Measurements from ENCODE around the gene PSD4. TPM values are rescaled to one million over a fixed set of nuclear protein-coding genes. Genes with fewer than 3 reads are reported as not detected.
"Not testable (repeated sequence)": the region's sequence is repeated elsewhere in the genome, so short reads cannot be mapped to it uniquely, and the experiment has no call there.

PSD4 gene
- total RNA-seq, 2 experiments from 2014 or later: 314 to 388 TPM

DNA sequence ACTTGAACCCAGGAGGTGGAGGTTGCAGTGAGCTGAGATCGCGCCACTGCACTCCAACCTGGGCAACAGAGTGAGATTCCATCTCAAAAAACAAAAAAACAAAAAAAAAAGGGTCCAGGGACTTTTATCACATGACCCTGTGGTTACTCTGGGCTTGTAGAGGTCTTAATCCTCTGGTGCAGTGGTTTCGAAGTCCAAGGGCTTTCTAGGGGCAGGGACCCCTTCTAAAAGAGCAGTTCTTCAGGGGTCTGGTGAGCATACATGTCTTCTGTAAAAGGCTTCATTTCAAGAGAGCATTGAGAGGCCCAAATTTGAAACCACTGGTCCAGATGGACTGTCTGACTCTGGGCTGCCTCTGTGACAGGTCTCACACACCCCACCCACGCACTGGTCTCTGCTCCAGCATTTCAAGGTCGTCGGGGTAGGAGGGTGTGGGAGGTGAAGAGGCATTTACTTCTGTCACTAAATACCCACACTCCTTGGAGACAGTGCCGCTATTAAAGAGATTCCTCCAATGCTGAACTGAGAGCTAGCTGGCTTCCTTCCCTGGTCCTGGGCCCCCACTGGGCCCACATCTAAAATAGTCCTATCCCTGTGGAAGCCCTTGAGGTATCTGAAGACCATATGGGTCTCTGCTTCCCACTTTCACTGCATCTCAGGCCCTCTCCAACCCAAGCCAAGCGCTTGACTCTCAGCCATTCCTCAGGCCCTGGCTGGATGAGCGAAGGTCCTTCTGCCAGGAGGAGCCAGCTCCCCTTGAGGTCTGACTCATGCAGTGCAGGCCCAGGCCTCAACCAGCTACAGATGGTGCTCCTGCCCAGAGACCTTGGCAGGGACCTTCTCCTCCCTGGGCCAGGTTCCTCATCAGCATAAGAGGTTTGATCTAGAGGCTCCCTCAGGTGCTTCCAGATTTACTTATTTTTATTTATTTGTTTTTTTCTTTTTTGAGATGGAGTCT lies 60.1 kb downstream of the PSD4 start:
- CTCF ChIA-PET: interaction anchor here (1.1 to 6.8 kb wide), 5 partner anchors 8 to 156 kb away, joined by 3 to 65 read pairs (median 8); no protein-coding TSS in a partner anchor
- Mint-ChIP-seq H3K9me3 (ENCODE audit: low read depth) (no peaks in the 10 kb centered on the region), H3K4me3 (no peak overlapping the region), H3K27ac (no peak overlapping the region), H3K4me1 (peaks cover 46% of the 10 kb centered on the region), H3K36me3 (peaks cover 17% of the 10 kb centered on the region), H3K27me3 (peaks cover 2% of the 10 kb centered on the region)
- ATAC-seq: no peak
- DNase-seq: no peak

DNA sequence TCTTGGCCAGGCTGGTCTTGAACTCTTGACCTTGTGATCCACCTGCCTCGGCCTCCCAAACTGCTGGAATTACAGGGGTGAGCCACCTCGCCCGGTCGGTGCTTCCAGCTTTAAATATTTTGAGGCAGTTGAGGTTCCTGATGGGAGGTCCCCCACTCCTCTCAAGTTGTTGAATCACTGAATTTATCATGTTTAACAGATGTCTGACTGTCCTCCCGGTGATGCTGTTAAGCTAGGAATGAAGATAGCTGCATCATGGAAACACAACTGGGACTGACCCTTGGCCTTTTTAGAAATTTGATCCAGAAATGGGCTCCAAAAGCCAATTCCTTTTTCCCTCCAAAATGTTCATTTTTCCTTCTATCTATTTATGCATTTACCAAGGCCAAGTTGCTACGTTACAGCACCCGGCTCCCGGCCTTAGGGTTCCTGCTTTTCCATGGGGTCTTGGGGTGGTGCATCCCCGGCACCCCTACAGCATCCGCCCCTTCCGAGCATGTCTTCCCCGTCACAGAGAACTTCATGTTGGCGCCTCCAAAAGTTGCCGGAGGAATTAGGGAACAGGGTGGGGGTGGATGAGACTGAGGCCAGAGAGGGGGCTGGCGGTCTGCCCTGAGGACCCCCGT lies 61.1 kb downstream of the PSD4 start:
- ATAC-seq: no peak
- CTCF ChIA-PET: interaction anchor here (0.7 to 6.8 kb wide), 10 partner anchors 9 to 155 kb away, joined by 3 to 65 read pairs (median 4); no protein-coding TSS in a partner anchor
- Mint-ChIP-seq H3K4me3 (peak overlapping the region; percentile 93), H3K36me3 (peaks cover 21% of the 10 kb centered on the region), H3K4me1 (peaks cover 50% of the 10 kb centered on the region), H3K27ac (peak overlapping the region; percentile 93), H3K9me3 (ENCODE audit: low read depth) (no peaks in the 10 kb centered on the region), H3K27me3 (peaks cover 2% of the 10 kb centered on the region)
- DNase-seq: no peak

DNA sequence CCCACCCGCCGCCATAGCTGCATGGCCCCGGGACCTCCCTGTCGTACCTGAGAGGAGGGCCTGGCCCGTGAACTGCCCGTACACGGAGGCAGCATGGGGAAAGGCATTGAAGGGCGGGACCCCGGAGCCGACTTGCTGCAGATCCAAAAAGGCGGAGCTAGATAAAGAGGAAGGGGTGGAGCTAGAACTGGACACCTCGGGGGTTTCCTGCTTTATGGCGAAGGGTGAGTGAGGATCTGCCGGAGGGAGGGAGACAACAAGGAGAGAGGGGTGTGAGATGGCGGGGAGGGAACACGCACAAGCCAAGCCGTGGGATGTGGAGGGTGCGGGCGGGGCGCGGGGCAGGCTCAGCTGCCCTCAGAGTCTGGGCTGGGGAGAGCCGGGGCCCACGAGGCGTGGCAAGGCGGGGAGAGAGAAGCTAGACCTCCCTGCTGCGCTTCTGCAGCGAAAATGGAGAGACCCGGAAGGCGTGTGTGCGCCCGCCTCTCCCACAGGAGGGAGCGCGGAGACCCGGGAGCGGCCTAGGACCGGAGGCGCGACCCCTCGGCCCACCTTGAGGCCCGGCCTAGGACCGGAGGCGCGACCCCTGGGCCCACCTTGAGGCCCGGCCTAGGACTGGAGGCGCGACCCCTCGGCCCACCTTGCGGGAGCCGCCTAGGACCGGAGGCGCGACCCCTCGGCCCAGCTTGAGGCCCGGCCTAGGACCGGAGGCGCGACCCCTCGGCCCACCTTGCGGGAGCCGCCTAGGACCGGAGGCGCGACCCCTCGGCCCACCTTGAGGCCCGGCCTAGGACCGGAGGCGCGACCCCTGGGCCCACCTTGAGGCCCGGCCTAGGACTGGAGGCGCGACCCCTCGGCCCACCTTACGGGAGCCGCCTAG lies 61.8 kb downstream of the PSD4 start:
- peaks cover 50% of the 10 kb centered on the region for H3K4me1 Mint-ChIP-seq
- H3K36me3 Mint-ChIP-seq: peaks cover 21% of the 10 kb centered on the region
- H3K4me3 Mint-ChIP-seq: peak overlapping the region; percentile 93
- not testable (repeated sequence) for H3K27me3 Mint-ChIP-seq; H3K9me3 Mint-ChIP-seq (ENCODE audit: low read depth)
- ATAC-seq (peak; percentile 95), DNase-seq (peak; percentile 87)
- H3K27ac Mint-ChIP-seq: peak overlapping the region; percentile 93
- CTCF ChIA-PET: interaction anchor here (0.7 to 6.8 kb wide), 10 partner anchors 10 to 155 kb away, joined by 3 to 65 read pairs (median 4); no protein-coding TSS in a partner anchor

DNA sequence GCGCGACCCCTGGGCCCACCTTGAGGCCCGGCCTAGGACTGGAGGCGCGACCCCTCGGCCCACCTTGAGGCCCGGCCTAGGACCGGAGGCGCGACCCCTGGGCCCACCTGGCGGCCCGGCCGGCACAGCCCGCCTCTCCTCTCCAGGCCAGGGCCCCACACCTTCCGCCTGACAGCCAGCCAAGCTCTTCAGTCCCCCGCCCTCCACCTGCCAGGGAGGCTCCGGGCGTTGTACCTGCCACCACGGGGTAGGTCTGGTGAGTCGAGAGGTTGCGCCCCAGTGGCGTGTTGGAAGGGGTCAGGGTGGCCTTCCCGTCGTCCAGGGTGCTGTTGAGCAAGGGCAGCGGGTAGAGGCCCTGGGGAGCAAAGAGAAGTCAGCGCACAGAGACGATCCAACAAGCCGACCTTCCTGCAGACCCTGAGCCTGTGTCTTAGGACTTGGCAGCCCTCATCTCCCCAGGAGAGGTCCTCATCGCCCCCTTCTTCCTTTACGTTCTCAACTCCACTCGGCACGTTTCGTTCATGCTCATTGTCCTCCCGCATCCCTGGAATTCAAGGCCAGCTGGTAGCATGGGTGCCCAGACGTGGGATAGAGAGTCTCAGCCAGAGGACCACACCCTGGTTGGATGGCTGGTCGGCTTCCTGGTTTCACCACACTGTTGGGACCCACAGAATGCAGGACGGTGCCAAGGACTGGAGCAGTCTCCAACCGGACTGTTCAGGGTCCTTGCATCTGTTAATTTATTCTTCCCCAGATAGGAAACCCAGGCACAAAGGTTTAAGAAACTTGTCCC lies 62.8 kb downstream of the PSD4 start:
- H3K27ac Mint-ChIP-seq: peak overlapping the region; percentile 51

DNA sequence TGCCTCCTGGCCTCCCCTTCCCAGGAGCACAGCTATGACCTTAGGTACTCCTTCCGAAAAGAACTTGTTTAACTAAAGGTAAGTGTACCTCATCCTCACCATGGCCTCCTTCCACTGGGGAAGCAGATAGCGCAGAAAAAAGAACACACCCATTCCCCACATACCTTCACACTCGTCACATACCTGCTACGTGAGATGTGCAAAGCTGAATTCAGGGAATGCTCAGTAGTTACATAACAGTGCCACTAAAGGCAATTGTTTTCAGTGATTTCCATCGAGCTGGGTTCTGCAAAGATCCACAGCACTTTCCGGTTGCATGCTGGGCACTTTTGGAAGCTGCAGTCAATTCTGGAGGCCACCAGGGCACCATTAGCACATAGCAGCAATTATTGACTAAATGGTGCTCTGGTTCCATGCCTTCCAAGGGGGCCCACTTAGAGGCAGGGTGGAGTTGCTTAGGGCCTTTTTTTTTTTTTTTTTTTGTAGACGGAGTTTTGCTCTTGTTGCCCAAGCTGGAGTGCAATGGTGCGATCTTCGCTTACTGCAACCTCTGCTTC lies 63.9 kb downstream of the PSD4 start:
- peaks cover 46% of the 10 kb centered on the region for H3K4me1 Mint-ChIP-seq
- H3K27ac Mint-ChIP-seq: no peak overlapping the region
- peaks cover 2% of the 10 kb centered on the region for H3K27me3 Mint-ChIP-seq
- ATAC-seq: no peak
- peaks cover 21% of the 10 kb centered on the region for H3K36me3 Mint-ChIP-seq
- no peak for DNase-seq
- CTCF ChIA-PET: interaction anchor here (0.8 to 1.6 kb wide), 4 partner anchors 11 to 153 kb away, joined by 3 to 6 read pairs (median 4); no protein-coding TSS in a partner anchor
- no peaks in the 10 kb centered on the region for H3K9me3 Mint-ChIP-seq (ENCODE audit: low read depth)
- H3K4me3 Mint-ChIP-seq: peak overlapping the region; percentile 70

More for the DNA sequence above, 62.8 kb downstream of the PSD4 start:
- H3K36me3 Mint-ChIP-seq: peaks cover 21% of the 10 kb centered on the region
- CTCF ChIA-PET: interaction anchor here (0.8 to 6.8 kb wide), 4 partner anchors 9 to 123 kb away, joined by 3 to 65 read pairs (median 4); no protein-coding TSS in a partner anchor
- peaks cover 47% of the 10 kb centered on the region for H3K4me1 Mint-ChIP-seq
- H3K4me3 Mint-ChIP-seq: peak overlapping the region; percentile 70
- ATAC-seq (no peak), DNase-seq (no peak)
- no peaks in the 10 kb centered on the region for H3K9me3 Mint-ChIP-seq (ENCODE audit: low read depth)
- H3K27me3 Mint-ChIP-seq: peaks cover 2% of the 10 kb centered on the region

DNA sequence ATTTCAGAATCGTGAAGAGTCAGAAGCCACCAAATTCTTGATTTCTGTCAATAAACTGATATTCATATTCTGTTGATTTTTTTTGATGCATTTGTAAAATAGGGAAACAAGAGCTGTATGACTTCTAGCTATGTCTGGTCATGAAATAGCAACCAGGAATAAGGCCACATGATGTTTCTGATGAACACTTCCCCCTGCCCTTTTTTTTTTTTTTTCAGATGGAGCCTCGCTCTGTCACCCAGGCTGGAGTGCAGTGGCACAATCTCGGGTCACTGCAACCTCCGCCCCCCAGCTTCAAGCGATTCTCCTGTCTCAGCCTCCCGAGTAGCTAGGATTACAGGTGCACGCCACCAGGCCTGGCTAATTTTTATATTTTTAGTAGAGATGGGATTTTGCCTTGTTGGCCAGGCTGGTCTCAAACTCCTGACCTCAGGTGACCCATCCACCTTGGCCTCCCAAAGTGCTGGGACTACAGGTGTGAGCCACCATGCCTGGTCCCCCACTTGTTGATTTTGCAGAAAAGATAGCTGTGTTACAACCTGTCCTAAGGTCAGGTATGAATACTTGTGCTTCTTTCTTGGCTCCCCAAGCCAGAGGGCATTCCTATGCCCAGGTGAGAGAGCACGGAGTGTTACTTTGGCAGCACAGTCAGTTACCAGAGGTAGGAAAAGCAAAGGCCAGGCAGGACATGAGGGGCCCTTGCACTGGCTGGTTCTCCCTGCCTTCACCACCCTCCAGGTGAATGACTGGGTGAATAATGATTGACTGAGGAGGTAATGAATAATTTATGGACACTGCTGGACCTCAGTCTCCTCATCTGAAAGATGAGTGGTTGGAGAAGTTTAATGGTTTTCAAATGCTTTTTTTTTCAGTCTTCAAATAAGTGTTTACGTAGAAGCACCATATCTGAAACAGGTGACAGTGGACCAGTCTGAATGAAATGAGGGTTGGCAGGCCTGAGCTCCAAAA lies 65.4 kb downstream of the PSD4 start:
- Mint-ChIP-seq H3K27ac (no peak overlapping the region), H3K27me3 (no peaks in the 10 kb centered on the region), H3K4me1 (peaks cover 44% of the 10 kb centered on the region), H3K36me3 (peaks cover 21% of the 10 kb centered on the region), H3K9me3 (ENCODE audit: low read depth) (no peaks in the 10 kb centered on the region), H3K4me3 (no peak overlapping the region)
- CTCF ChIA-PET: interaction anchor here (0.6 to 3.4 kb wide), 11 partner anchors 8 to 159 kb away, joined by 3 to 17 read pairs (median 4); no protein-coding TSS in a partner anchor
- DNase-seq (no peak), ATAC-seq (no peak)

DNA sequence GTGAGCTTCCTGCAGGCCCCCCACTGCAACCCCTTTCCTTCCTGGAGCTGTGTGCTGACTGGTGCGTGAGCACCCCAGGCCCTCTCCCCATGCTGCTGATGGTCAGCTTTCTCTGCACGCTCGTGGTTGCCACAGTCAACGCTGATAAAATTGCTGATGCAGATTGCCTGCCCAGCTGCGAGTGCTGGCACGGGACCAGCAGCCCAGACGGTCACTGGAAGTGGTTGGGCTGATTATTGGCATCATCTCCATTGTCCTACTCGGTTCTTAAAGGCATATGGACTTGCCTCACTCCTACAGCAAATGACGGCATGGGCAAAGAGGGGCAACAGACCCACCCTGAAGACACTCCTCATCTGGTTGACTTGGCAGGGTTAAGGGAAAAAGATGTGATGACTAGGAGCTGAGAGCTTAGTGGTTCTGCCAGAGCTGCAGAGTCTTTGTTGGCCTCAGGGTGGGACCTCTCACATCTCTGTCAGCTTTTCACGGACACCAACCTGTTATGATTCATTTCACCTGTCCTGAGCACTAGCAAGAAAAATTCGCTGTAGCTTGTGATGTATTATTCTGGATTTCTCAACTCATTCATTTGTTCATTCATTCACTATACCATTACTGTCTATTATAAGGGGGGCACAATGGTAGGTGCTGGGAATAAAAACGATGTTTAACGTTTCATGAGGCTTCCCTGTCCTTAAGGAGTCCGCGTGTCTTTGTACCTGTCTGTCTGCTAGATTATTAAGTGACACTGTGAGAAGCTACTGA lies 66.6 kb downstream of the PSD4 start:
- H3K4me1 Mint-ChIP-seq: peaks cover 39% of the 10 kb centered on the region
- no peaks in the 10 kb centered on the region for H3K27me3 Mint-ChIP-seq
- H3K9me3 Mint-ChIP-seq (ENCODE audit: low read depth): no peaks in the 10 kb centered on the region
- no peak overlapping the region for H3K4me3 Mint-ChIP-seq
- ATAC-seq: no peak
- peaks cover 20% of the 10 kb centered on the region for H3K36me3 Mint-ChIP-seq
- CTCF ChIA-PET: interaction anchor here (1.3 to 11.7 kb wide), 10 partner anchors 7 to 160 kb away, joined by 3 to 65 read pairs (median 6); no protein-coding TSS in a partner anchor
- H3K27ac Mint-ChIP-seq: peak overlapping the region; percentile 20
- no peak for DNase-seq

DNA sequence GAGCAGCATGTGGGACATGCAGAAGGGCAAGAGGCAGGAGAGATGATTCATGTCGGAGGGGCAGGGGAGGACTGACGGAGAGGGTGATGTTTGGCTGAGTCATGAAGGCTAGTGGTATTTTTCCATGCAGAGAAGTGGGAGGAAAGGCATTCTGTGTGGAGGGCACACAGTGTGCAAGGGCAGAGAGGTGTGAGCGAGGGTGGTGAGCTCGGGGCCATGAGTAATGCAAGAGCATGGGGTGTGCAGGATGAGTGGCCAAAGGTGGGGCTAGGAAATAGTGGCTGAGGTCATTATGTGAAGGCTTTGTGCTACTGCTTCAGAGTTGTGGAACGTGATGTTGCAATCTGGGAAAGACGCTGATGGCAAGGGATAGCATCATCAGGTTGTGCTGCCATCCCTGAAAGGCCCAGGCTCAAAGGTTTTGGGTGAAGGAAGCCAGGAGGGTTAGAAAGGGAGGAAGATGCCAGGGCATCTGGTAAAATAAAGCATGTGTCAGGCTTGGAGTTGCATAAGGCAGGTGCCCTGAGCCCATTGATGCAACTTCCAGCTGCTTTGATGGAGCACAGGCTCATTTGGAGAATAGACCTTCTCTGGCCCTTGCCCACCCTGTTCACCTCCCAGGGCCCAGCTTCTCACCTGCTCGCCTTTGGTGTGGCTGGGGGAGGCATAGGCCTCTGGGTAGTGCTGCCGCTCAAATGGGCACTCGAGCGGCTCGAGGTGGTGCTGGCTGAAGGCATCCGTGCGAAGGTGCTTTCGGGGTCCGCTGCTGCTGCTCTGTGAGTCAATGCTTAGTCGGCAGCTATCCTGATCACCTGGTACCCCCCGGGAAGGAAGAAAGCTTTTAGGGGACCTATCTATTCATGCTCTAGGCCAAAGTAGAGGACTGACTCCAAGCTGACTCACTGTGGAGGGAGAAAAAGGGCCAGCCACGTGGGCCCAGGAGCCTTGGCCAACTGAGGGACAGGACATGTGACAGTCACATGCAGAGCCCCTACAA lies 67.4 kb downstream of the PSD4 start:
- H3K27me3 Mint-ChIP-seq: no peaks in the 10 kb centered on the region
- H3K27ac Mint-ChIP-seq: peak overlapping the region; percentile 20
- H3K4me1 Mint-ChIP-seq: peaks cover 39% of the 10 kb centered on the region
- peaks cover 17% of the 10 kb centered on the region for H3K36me3 Mint-ChIP-seq
- peak; percentile 71 for ATAC-seq
- peak; percentile 49 for DNase-seq
- no peak overlapping the region for H3K4me3 Mint-ChIP-seq
- CTCF ChIA-PET: interaction anchor here (0.6 to 11.7 kb wide), 10 partner anchors 8 to 492 kb away, joined by 3 to 65 read pairs (median 5); no protein-coding TSS in a partner anchor
- no peaks in the 10 kb centered on the region for H3K9me3 Mint-ChIP-seq (ENCODE audit: low read depth)

DNA sequence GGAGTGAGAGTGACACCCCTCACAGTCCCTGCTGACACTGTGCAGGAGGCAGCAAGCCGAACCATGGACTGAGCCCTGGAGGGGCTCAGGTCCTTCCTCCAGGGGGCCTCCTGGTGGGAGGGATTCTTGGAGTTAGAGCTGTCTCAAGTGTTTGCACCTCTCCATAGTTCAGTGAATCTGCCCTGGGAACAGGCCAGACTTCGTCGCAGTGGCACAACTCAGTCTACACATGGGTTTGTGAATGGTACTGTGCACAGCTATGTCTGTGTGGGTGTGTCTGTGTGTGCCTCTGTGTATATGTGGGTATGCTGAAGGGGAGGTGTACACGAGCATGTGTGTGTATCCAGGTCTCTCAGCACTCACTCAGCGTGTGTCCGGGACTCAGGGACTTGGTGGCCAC lies 68.6 kb downstream of the PSD4 start:
- H3K4me1 Mint-ChIP-seq: peaks cover 29% of the 10 kb centered on the region
- H3K9me3 Mint-ChIP-seq (ENCODE audit: low read depth): no peaks in the 10 kb centered on the region
- H3K27ac Mint-ChIP-seq: no peak overlapping the region
- ATAC-seq (no peak), DNase-seq (no peak)
- no peak overlapping the region for H3K4me3 Mint-ChIP-seq
- CTCF ChIA-PET: interaction anchor here (3.4 to 11.7 kb wide), 2 partner anchors 9 to 105 kb away, joined by 13 to 65 read pairs; no protein-coding TSS in a partner anchor
- peaks cover 8% of the 10 kb centered on the region for H3K36me3 Mint-ChIP-seq
- H3K27me3 Mint-ChIP-seq: no peaks in the 10 kb centered on the region

Data from activated CD8-positive, alpha-beta memory T cell treated with anti-CD3 and anti-CD28 coated beads, Interleukin-2, amount 10 ng/mL, durations not matched to agents 7 days and 5 days (primary cell).